HG02885 (cell line): ENCODE measurements around the gene FOXP1.

Experiments
- ATAC-seq: cut with Tn5 transposase; IDR thresholded peaks from one replicate; pipeline ENCODE4 v1.9.1; 2021; ENCODE audit warnings: mild to moderate bottlenecking; ENCODE audit not compliant: unreplicated experiment, poor library complexity

The FOXP1 gene

GRCh38 chr3:71456826-71457225 is 126.7 kb downstream of the FOXP1 start:
- ATAC-seq = no peak

GRCh38 chr3:71456156-71456555 is 127.4 kb downstream of the FOXP1 start:
- no peak for ATAC-seq

GRCh38 chr3:71454512-71455403 is 128.8 kb downstream of the FOXP1 start:
- no peak for ATAC-seq

GRCh38 chr3:71453822-71454511 is 129.6 kb downstream of the FOXP1 start:
- ATAC-seq = no peak

GRCh38 chr3:71453319-71453718 is 130.2 kb downstream of the FOXP1 start:
- no peak for ATAC-seq

- ATAC-seq = no peak
These were observed 131.7 kb downstream of the FOXP1 start for GRCh38 chr3:71451812-71452211.

- ATAC-seq = no peak
These were observed 132.5 kb downstream of the FOXP1 start for GRCh38 chr3:71451060-71451459.

GRCh38 chr3:71450162-71450561 is 133.4 kb downstream of the FOXP1 start:
- no peak for ATAC-seq

- no peak for ATAC-seq
These were observed 135.7 kb downstream of the FOXP1 start for GRCh38 chr3:71447803-71448202.

GRCh38 chr3:71447197-71447596 is 136.3 kb downstream of the FOXP1 start:
- ATAC-seq = no peak

GRCh38 chr3:71446734-71447133 is 136.8 kb downstream of the FOXP1 start:
- ATAC-seq = no peak

- ATAC-seq = no peak
These were observed 137.3 kb downstream of the FOXP1 start for GRCh38 chr3:71446260-71446659.

GRCh38 chr3:71444861-71445259 is 138.7 kb downstream of the FOXP1 start:
- ATAC-seq = no peak

GRCh38 chr3:71444028-71444860 is 139.3 kb downstream of the FOXP1 start:
- peak; percentile 90 for ATAC-seq

- no peak for ATAC-seq
These were observed 140.2 kb downstream of the FOXP1 start for GRCh38 chr3:71443332-71443731.

GRCh38 chr3:71442652-71443042 is 140.9 kb downstream of the FOXP1 start:
- no peak for ATAC-seq

- no peak for ATAC-seq
These were observed 141.4 kb downstream of the FOXP1 start for GRCh38 chr3:71441925-71442651.

- no peak for ATAC-seq
These were observed 142.2 kb downstream of the FOXP1 start for GRCh38 chr3:71441217-71441924.

- no peak for ATAC-seq
These were observed 144.6 kb downstream of the FOXP1 start for GRCh38 chr3:71438904-71439303.
